IMR-90 (cell line): ENCODE results near the gene CD93. TPM values are rescaled to one million over a fixed set of nuclear protein-coding genes. Genes with fewer than 3 reads are reported as not detected.

Experiments
- ATAC-seq: fragments of 200-7000 bp; cut with Tn5 transposase; 2 replicates; pipeline ENCODE4 v1.9.1; 2020; ENCODE audit warnings: low read depth, mild to moderate bottlenecking, moderate library complexity
- BruUV-seq: library from RNA; stranded (reverse); fragments of 400-500 nt; replicated peaks from 2 replicates; lab custom pipeline; 2021; lab: Mats Ljungman, UMichigan
- CTCF ChIA-PET: fragments of 300-600 bp; formaldehyde crosslinking; extraction: SDS; loops from one replicate; lab custom pipeline; 2021; ENCODE audit warnings: antibody characterized with exemption; lab: Yijun Ruan, JAX
- POLR2A ChIA-PET: fragments of 300-600 bp; sonication (Branson Sonifier 250); formaldehyde crosslinking; loops from one replicate; lab custom pipeline; 2022; ENCODE audit warnings: antibody characterized with exemption; ENCODE audit not compliant: unreplicated experiment; lab: Charles Lee
- DNase-seq: peaks from one replicate; pipeline ENCODE4 v3.0.0; 2013
- H2AFZ ChIP-seq: replicated peaks from 2 replicates; pipeline ENCODE3; 2013; ENCODE audit warnings: low read length, mild to moderate bottlenecking; ENCODE audit not compliant: poor library complexity
- H2AK5ac ChIP-seq: 2 replicates; pipeline ENCODE4 v1.6.1; 2013; ENCODE audit warnings: low read depth, low read length, inconsistent platforms
- H2AK9ac ChIP-seq: replicated peaks from 2 replicates; pipeline ENCODE3; 2013; ENCODE audit warnings: mild to moderate bottlenecking, low read depth, low read length, moderate library complexity; ENCODE audit not compliant: poor library complexity
- H2BK120ac ChIP-seq: 2 replicates; pipeline ENCODE4 v1.6.1; 2013; ENCODE audit warnings: low read depth, low read length, inconsistent platforms
- H2BK15ac ChIP-seq: 3 replicates; pipeline ENCODE4 v1.6.1; 2013; ENCODE audit warnings: low read depth, low read length, inconsistent platforms
- H2BK20ac ChIP-seq: 2 replicates; pipeline ENCODE4 v1.6.1; 2013; ENCODE audit warnings: low read depth, mild to moderate bottlenecking, inconsistent platforms, low read length, moderate library complexity
- H2BK5ac ChIP-seq: 2 replicates; pipeline ENCODE4 v1.6.1; 2013; ENCODE audit warnings: mild to moderate bottlenecking, low read depth, low read length, inconsistent platforms; ENCODE audit not compliant: poor library complexity, severe bottlenecking
- H3K14ac ChIP-seq: replicated peaks from 2 replicates; pipeline ENCODE4 v1.6.1; 2013; ENCODE audit warnings: low read depth, low read length, inconsistent platforms
- H3K18ac ChIP-seq: 2 replicates; pipeline ENCODE4 v1.6.1; 2013; ENCODE audit warnings: low read depth, low read length, control low read depth
- H3K23ac ChIP-seq: 2 replicates; pipeline ENCODE4 v1.6.1; 2013; ENCODE audit warnings: low read depth, low read length, inconsistent platforms
- H3K27ac ChIP-seq: 2 replicates; pipeline ENCODE4 v1.5.1; 2013; ENCODE audit warnings: mild to moderate bottlenecking, control low read depth, low read length; ENCODE audit not compliant: insufficient read depth
- H3K27me3 ChIP-seq: 2 replicates; pipeline ENCODE4 v1.6.1; 2013; ENCODE audit warnings: low read length; ENCODE audit not compliant: control insufficient read depth, insufficient read depth
- H3K36me3 ChIP-seq: 2 replicates; pipeline ENCODE4 v1.6.1; 2013; ENCODE audit warnings: low read length, mixed read lengths; ENCODE audit not compliant: control insufficient read depth, insufficient read depth
- H3K4ac ChIP-seq: 2 replicates; pipeline ENCODE4 v1.6.1; 2013; ENCODE audit warnings: low read depth, low read length, inconsistent platforms
- H3K4me1 ChIP-seq: 2 replicates; pipeline ENCODE4 v1.6.1; 2013; ENCODE audit warnings: low read length, mixed read lengths; ENCODE audit not compliant: control insufficient read depth, insufficient read depth
- H3K4me2 ChIP-seq: 2 replicates; pipeline ENCODE4 v1.6.1; 2013; ENCODE audit warnings: low read depth, mild to moderate bottlenecking, control low read depth, low read length, moderate library complexity
- H3K4me3 ChIP-seq: 2 replicates; pipeline ENCODE4 v1.5.1; 2013; ENCODE audit warnings: low read depth, mild to moderate bottlenecking, control low read depth, low read length, moderate library complexity; ENCODE audit not compliant: insufficient read depth
- H3K56ac ChIP-seq: 2 replicates; pipeline ENCODE4 v1.6.1; 2013; ENCODE audit warnings: low read length, inconsistent platforms; ENCODE audit not compliant: insufficient read depth; ENCODE audit errors: extremely low read depth
- H3K79me1 ChIP-seq, 2 experiments: 2 replicates each; pipeline ENCODE4 v1.6.1; 2013; ENCODE audit warnings: low read length in 2 of 2, inconsistent platforms in 1 of 2, low read depth in 1 of 2
- H3K9ac ChIP-seq: 2 replicates; pipeline ENCODE4 v1.6.1; 2013; ENCODE audit warnings: low read depth, low read length, control low read depth
- H3K9me1 ChIP-seq: 2 replicates; pipeline ENCODE4 v1.6.1; 2013; ENCODE audit warnings: low read length, inconsistent platforms; ENCODE audit not compliant: insufficient read depth
- H3K9me3 ChIP-seq: 2 replicates; pipeline ENCODE4 v1.6.1; 2013; ENCODE audit warnings: low read length; ENCODE audit not compliant: control insufficient read depth, insufficient read depth
- H4K20me1 ChIP-seq: 2 replicates; pipeline ENCODE4 v1.6.1; 2013; ENCODE audit warnings: low read length, inconsistent platforms; ENCODE audit not compliant: insufficient read depth
- H4K5ac ChIP-seq: 2 replicates; pipeline ENCODE4 v1.6.1; 2013; ENCODE audit warnings: mild to moderate bottlenecking, low read depth, low read length, control low read depth
- H4K8ac ChIP-seq, 2 experiments: 2 replicates each; pipeline ENCODE4 v1.6.1; 2013; ENCODE audit warnings: low read depth in 2 of 2, low read length in 2 of 2, control low read depth in 1 of 2, inconsistent platforms in 1 of 2
- H4K91ac ChIP-seq: 2 replicates; pipeline ENCODE4 v1.6.1; 2013; ENCODE audit warnings: low read depth, low read length, inconsistent platforms; ENCODE audit not compliant: insufficient read depth
- CEBPB ChIP-seq: IDR thresholded peaks from 2 replicates; pipeline ENCODE4 v1.6.1; 2012; ENCODE audit warnings: low read depth, low read length, improper control_type of control experiment
- CHD1 ChIP-seq: IDR thresholded peaks from 2 replicates; pipeline ENCODE4 v1.6.1; 2012; ENCODE audit warnings: low read depth, low read length, improper control_type of control experiment
- FOS ChIP-seq: fragments of 150-350 bp; IDR thresholded peaks from 2 replicates; pipeline ENCODE4 v1.6.1; 2016; ENCODE audit warnings: low read depth, low read length
- MAFK ChIP-seq: IDR thresholded peaks from 2 replicates; pipeline ENCODE4 v1.6.1; 2012; ENCODE audit warnings: low read depth, low read length, improper control_type of control experiment
- MXI1 ChIP-seq: IDR thresholded peaks from 2 replicates; pipeline ENCODE4 v1.6.1; 2012; ENCODE audit warnings: low read depth, mild to moderate bottlenecking, low read length, moderate library complexity, borderline replicate concordance
- NFE2L2 ChIP-seq: fragments of 150-350 bp; IDR thresholded peaks from 2 replicates; pipeline ENCODE4 v1.6.1; 2016; ENCODE audit warnings: low read depth, mild to moderate bottlenecking, low read length
- POLR2A ChIP-seq: IDR thresholded peaks from 2 replicates; pipeline ENCODE4 v1.6.1; 2012; ENCODE audit warnings: mild to moderate bottlenecking, low read depth, low read length
- RAD21 ChIP-seq: IDR thresholded peaks from 2 replicates; pipeline ENCODE4 v1.6.1; 2012; ENCODE audit warnings: low read length, improper control_type of control experiment
- RFX5 ChIP-seq: IDR thresholded peaks from 2 replicates; pipeline ENCODE4 v1.8.0; 2012; ENCODE audit warnings: low read depth, mild to moderate bottlenecking, low read length, moderate library complexity
- dilution Hi-C: fragments of 300-500 bp; cut with HindIII; formaldehyde crosslinking; loops from one replicate; pipeline ENCODE4 v1.14.3; 2018; ENCODE audit warnings: low sequenced_read_pairs; ENCODE audit not compliant: unreplicated experiment
- in situ Hi-C: fragments of 300-500 bp; cut with MboI; formaldehyde crosslinking; loops from 3 replicates; pipeline ENCODE4 v1.14.3; 2019; ENCODE audit warnings: low sequenced_read_pairs, inconsistent platforms, mixed read lengths
- intact Hi-C: fragments of 100-400 bp; cut with micrococcal nuclease; formaldehyde crosslinking; loops from 2 replicates; pipeline ENCODE4 v1.10.0; 2022
- polyA plus RNA-seq, 3 experiments: library from polyadenylated mRNA; depleted of rRNA; stranded (reverse); fragments of >200 nt; gene quantifications; 2 replicates each; pipeline ENCODE4 v1.2.3, GENCODE V29; 2012; ENCODE audit warnings: low replicate concordance in 1 of 3
- total RNA-seq: library from RNA; depleted of rRNA; stranded (reverse); fragments of >200 nt; gene quantifications from 2 replicates; pipeline ENCODE4 v1.2.3, GENCODE V29; 2012
- TF ChIP-seq, protein P1 (sequence below): fragments of 150-350 bp; IDR thresholded peaks from 2 replicates; pipeline ENCODE4 v1.6.1; 2017; ENCODE audit warnings: mild to moderate bottlenecking, antibody characterized with exemption, low read length, low read depth
- TF ChIP-seq, protein P2 (sequence below): conservative IDR thresholded peaks from 2 replicates; pipeline ENCODE4 v1.5.1; 2012; ENCODE audit warnings: mild to moderate bottlenecking, low read depth, low read length, improper control_type of control experiment
- TF ChIP-seq, protein P3 (sequence below): fragments of 150-350 bp; IDR thresholded peaks from 2 replicates; pipeline ENCODE4 v1.6.1; 2016; ENCODE audit warnings: low read depth, mild to moderate bottlenecking, low read length, moderate library complexity, borderline replicate concordance

The CD93 gene
- total and polyA plus RNA-seq, 2 of the 4 experiments (the other 2 are of a cell fraction) = under 0.01 to 0.02 TPM

DNA sequence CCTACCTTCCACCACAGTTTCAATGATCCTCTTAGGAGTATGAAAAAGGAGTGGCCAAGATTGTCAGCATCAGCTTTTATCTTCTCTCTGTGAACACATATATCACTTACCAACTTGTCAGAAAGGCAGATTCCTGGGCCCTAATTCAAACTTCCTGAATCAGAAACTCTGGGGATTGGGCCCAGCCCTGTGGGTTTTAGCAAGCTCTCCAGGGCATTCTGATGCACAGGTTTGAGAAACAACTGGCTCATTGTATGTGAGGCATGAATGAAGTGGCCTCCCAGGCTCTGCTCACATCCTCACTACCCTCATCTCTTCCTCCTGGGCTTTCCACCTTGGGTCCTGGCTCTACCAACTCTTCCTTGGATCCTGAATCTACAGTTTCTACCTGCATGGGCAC lies 23.5 kb downstream of the CD93 start:
- in situ Hi-C loops = no loop called here

More for the DNA sequence above, 23.5 kb downstream of the CD93 start:
- Histone ChIP-seq H3K79me1 (no peaks in the 10 kb centered on the region), H2AK9ac (no peak overlapping the region), H3K9me1 (0 out of 2 replicates have a peak, but pooled peaks cover 2% of the 10 kb centered on the region), H3K27ac (no peak overlapping the region), H4K5ac (no peak overlapping the region), H3K9me3 (no peaks in the 10 kb centered on the region), H2BK15ac (no peak overlapping the region), H3K56ac (no peak overlapping the region), H3K14ac (no peak overlapping the region), H3K27me3 (peaks cover 31% of the 10 kb centered on the region), H3K4me2 (no peak overlapping the region; the same call in 1 of the 2 replicates), H3K4me3 (no peak overlapping the region), H2AK5ac (no peak overlapping the region), H2BK120ac (no peak overlapping the region), H3K36me3 (no peaks in the 10 kb centered on the region), H3K23ac (no peak overlapping the region), H2BK5ac (no peak overlapping the region), H2BK20ac (no peak overlapping the region), H3K9ac (no peak overlapping the region), H3K18ac (no peak overlapping the region), H3K4me1 (peaks cover 10% of the 10 kb centered on the region; the same call in 1 of the 2 replicates), H4K20me1 (no peaks in the 10 kb centered on the region), H4K8ac (no peak overlapping the region), H4K91ac (no peak overlapping the region), H2AFZ (no peak overlapping the region), H3K4ac (no peak overlapping the region)
- ChIA-PET POLR2A (no interaction called here), CTCF (interaction anchor here (1.2 kb wide), 1 partner anchor 278 kb away, joined by 3 read pairs; no protein-coding TSS in a partner anchor)
- dilution Hi-C loops (no loop called here), intact Hi-C loops (loop anchor here (5.0 kb wide), 1 partner anchor 175 kb away; no protein-coding TSS in a partner anchor)
- no peak for DNase-seq
- no peak for ATAC-seq
- TF ChIP-seq FOS (no peak), POLR2A (no peak), CHD1 (no peak), NFE2L2 (no peak), MXI1 (no peak), RAD21 (no peak), CEBPB (no peak), RFX5 (no peak), MAFK (no peak)
- TF ChIP-seq, protein P1, sequence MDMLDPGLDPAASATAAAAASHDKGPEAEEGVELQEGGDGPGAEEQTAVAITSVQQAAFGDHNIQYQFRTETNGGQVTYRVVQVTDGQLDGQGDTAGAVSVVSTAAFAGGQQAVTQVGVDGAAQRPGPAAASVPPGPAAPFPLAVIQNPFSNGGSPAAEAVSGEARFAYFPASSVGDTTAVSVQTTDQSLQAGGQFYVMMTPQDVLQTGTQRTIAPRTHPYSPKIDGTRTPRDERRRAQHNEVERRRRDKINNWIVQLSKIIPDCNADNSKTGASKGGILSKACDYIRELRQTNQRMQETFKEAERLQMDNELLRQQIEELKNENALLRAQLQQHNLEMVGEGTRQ = no peak
- TF ChIP-seq, protein P2, sequence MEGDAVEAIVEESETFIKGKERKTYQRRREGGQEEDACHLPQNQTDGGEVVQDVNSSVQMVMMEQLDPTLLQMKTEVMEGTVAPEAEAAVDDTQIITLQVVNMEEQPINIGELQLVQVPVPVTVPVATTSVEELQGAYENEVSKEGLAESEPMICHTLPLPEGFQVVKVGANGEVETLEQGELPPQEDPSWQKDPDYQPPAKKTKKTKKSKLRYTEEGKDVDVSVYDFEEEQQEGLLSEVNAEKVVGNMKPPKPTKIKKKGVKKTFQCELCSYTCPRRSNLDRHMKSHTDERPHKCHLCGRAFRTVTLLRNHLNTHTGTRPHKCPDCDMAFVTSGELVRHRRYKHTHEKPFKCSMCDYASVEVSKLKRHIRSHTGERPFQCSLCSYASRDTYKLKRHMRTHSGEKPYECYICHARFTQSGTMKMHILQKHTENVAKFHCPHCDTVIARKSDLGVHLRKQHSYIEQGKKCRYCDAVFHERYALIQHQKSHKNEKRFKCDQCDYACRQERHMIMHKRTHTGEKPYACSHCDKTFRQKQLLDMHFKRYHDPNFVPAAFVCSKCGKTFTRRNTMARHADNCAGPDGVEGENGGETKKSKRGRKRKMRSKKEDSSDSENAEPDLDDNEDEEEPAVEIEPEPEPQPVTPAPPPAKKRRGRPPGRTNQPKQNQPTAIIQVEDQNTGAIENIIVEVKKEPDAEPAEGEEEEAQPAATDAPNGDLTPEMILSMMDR = no peak
- TF ChIP-seq, protein P3, sequence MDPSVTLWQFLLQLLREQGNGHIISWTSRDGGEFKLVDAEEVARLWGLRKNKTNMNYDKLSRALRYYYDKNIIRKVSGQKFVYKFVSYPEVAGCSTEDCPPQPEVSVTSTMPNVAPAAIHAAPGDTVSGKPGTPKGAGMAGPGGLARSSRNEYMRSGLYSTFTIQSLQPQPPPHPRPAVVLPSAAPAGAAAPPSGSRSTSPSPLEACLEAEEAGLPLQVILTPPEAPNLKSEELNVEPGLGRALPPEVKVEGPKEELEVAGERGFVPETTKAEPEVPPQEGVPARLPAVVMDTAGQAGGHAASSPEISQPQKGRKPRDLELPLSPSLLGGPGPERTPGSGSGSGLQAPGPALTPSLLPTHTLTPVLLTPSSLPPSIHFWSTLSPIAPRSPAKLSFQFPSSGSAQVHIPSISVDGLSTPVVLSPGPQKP = no peak
- BruUV-seq = no TSS peak
